GM18526 (cell line): ENCODE results near the gene CNTNAP2.

ENCODE experiments used
- POLR2A ChIP-seq: IDR thresholded peaks from 3 replicates; pipeline ENCODE4 v1.6.1; 2011; ENCODE audit not compliant: insufficient read length; ENCODE audit errors: extremely low read depth

Gene CNTNAP2

GRCh38 chr7:147607157-147607800 lies 1490.7 kb downstream of the CNTNAP2 start:
- no peak for TF ChIP-seq POLR2A

GRCh38 chr7:147611431-147611830 lies 1494.8 kb downstream of the CNTNAP2 start:
- TF ChIP-seq POLR2A, result no peak

GRCh38 chr7:147635288-147635687 lies 1518.7 kb downstream of the CNTNAP2 start:
- TF ChIP-seq POLR2A, result no peak

GRCh38 chr7:147636553-147636952 lies 1520.0 kb downstream of the CNTNAP2 start:
- no peak for TF ChIP-seq POLR2A

GRCh38 chr7:147638566-147638965 lies 1522.0 kb downstream of the CNTNAP2 start:
- no peak for TF ChIP-seq POLR2A

GRCh38 chr7:147639037-147639436 lies 1522.4 kb downstream of the CNTNAP2 start:
- TF ChIP-seq POLR2A, result no peak

GRCh38 chr7:147639751-147640150 lies 1523.2 kb downstream of the CNTNAP2 start:
- TF ChIP-seq POLR2A, result no peak

GRCh38 chr7:147640821-147641220 lies 1524.2 kb downstream of the CNTNAP2 start:
- TF ChIP-seq POLR2A, result no peak

GRCh38 chr7:147646568-147646967 lies 1530.0 kb downstream of the CNTNAP2 start:
- TF ChIP-seq POLR2A, result no peak

GRCh38 chr7:147650991-147651390 lies 1534.4 kb downstream of the CNTNAP2 start:
- TF ChIP-seq POLR2A, result no peak

- no peak for TF ChIP-seq POLR2A
Measured at GRCh38 chr7:147651601-147652000, 1535.0 kb downstream of the CNTNAP2 start.

- TF ChIP-seq POLR2A, result no peak
Measured at GRCh38 chr7:147653456-147653855, 1536.9 kb downstream of the CNTNAP2 start.

GRCh38 chr7:147658392-147658967 lies 1541.9 kb downstream of the CNTNAP2 start:
- no peak for TF ChIP-seq POLR2A

- no peak for TF ChIP-seq POLR2A
Measured at GRCh38 chr7:147659036-147659995, 1542.7 kb downstream of the CNTNAP2 start.

- TF ChIP-seq POLR2A, result no peak
Measured at GRCh38 chr7:147664541-147664940, 1547.9 kb downstream of the CNTNAP2 start.

- no peak for TF ChIP-seq POLR2A
Measured at GRCh38 chr7:147670759-147671158, 1554.2 kb downstream of the CNTNAP2 start.

GRCh38 chr7:147674705-147675104 lies 1558.1 kb downstream of the CNTNAP2 start:
- no peak for TF ChIP-seq POLR2A

GRCh38 chr7:147678943-147679342 lies 1562.3 kb downstream of the CNTNAP2 start:
- no peak for TF ChIP-seq POLR2A
